ENCODE data around the gene NID1. TPM values are rescaled to one million over a fixed set of nuclear protein-coding genes. Genes with fewer than 3 reads are reported as not detected.

The NID1 gene
- total RNA-seq, 1 donor from 2014 or later, result 73.0 TPM

DNA sequence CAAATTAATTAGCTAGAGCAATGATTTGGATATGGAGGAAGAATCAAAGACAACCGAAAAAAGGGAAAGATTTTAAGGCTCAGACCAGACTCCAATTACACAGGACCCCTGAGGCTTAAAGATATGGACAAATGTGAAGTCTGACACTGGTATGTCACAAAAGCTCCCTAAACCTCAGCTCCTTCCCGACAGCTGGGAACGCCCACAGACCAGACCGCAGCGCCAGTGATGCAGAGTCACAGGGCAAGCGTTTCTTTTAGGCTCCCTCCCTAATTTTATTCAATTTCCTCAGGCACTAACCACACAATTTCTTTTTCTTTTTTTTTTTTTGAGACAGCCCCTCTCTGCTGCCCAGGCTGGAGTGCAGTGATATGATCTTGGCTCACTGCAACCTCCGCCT is 40.2 kb downstream of the NID1 start:
- Mint-ChIP-seq H3K36me3 (ENCODE audit: low read depth, unreplicated experiment) (peaks cover 23% of the 10 kb centered on the region), H3K4me1 (ENCODE audit: low read depth, unreplicated experiment) (no peaks in the 10 kb centered on the region), H3K27ac (ENCODE audit: unreplicated experiment) (no peak overlapping the region), H3K27me3 (ENCODE audit: low read depth, unreplicated experiment) (no peaks in the 10 kb centered on the region), H3K9me3 (ENCODE audit: unreplicated experiment) (no peaks in the 10 kb centered on the region), H3K4me3 (ENCODE audit: unreplicated experiment) (no peak overlapping the region)
- Histone ChIP-seq H3K4me2 (ENCODE audit: low read length) (no peak overlapping the region), H3K36me3 (ENCODE audit: insufficient read depth, low read length) (peaks cover 21% of the 10 kb centered on the region), H3K27ac (ENCODE audit: low read depth, low read length) (no peak overlapping the region), H2AFZ (ENCODE audit: low read depth, low read length) (no peak overlapping the region), H3K9me3 (ENCODE audit: insufficient read depth, low read depth, low read length) (no peaks in the 10 kb centered on the region), H3K4me1 (ENCODE audit: insufficient read depth, low read length) (no peaks in the 10 kb centered on the region), H3K9ac (ENCODE audit: low read length) (no peak overlapping the region), H3K79me2 (ENCODE audit: insufficient read depth, low read length) (no peaks in the 10 kb centered on the region), H4K20me1 (ENCODE audit: insufficient read depth, low read length) (no peaks in the 10 kb centered on the region), H3K4me3 (ENCODE audit: insufficient read depth, low read depth, low read length) (no peak overlapping the region), H3K27me3 (ENCODE audit: insufficient read depth, low read length) (no peaks in the 10 kb centered on the region)
- no peak for DNase-seq (ENCODE audit: low read depth)
- FAIRE-seq, result no peak
- TF ChIP-seq EZH2 (IDR thresholded peaks at IDR 0.05; ENCODE audit: insufficient read depth, low read length), result no peak
- no peak for TF ChIP-seq CTCF (IDR thresholded peaks at IDR 0.05; ENCODE audit: insufficient read depth, low read depth, low read length)

- no peak for DNase-seq (ENCODE audit: low read depth)
- H3K27ac Mint-ChIP-seq (ENCODE audit: unreplicated experiment), result no peak overlapping the region
- Histone ChIP-seq H3K9me3 (ENCODE audit: insufficient read depth, low read depth, low read length) (no peaks in the 10 kb centered on the region), H3K79me2 (ENCODE audit: insufficient read depth, low read length) (no peaks in the 10 kb centered on the region), H2AFZ (ENCODE audit: low read depth, low read length) (no peak overlapping the region), H3K27me3 (ENCODE audit: insufficient read depth, low read length) (no peaks in the 10 kb centered on the region), H4K20me1 (ENCODE audit: insufficient read depth, low read length) (no peaks in the 10 kb centered on the region), H3K36me3 (ENCODE audit: insufficient read depth, low read length) (peaks cover 21% of the 10 kb centered on the region), H3K9ac (ENCODE audit: low read length) (no peak overlapping the region), H3K4me3 (ENCODE audit: insufficient read depth, low read depth, low read length) (no peak overlapping the region), H3K27ac (ENCODE audit: low read depth, low read length) (no peak overlapping the region), H3K4me1 (ENCODE audit: insufficient read depth, low read length) (no peaks in the 10 kb centered on the region), H3K4me2 (ENCODE audit: low read length) (no peak overlapping the region)
- TF ChIP-seq CTCF (IDR thresholded peaks at IDR 0.05; ENCODE audit: insufficient read depth, low read depth, low read length) (no peak), EZH2 (IDR thresholded peaks at IDR 0.05; ENCODE audit: insufficient read depth, low read length) (no peak)
- H3K4me1 Mint-ChIP-seq (ENCODE audit: low read depth, unreplicated experiment), result peaks cover 2% of the 10 kb centered on the region
- no peak overlapping the region for H3K4me3 Mint-ChIP-seq (ENCODE audit: unreplicated experiment)
- FAIRE-seq, result no peak
- H3K27me3 Mint-ChIP-seq (ENCODE audit: low read depth, unreplicated experiment), result no peaks in the 10 kb centered on the region
- no peaks in the 10 kb centered on the region for H3K9me3 Mint-ChIP-seq (ENCODE audit: unreplicated experiment)
- peaks cover 23% of the 10 kb centered on the region for H3K36me3 Mint-ChIP-seq (ENCODE audit: low read depth, unreplicated experiment)
Observed at GRCh38 chr1:236023926-236024565, 40.8 kb downstream of the NID1 start.

DNA sequence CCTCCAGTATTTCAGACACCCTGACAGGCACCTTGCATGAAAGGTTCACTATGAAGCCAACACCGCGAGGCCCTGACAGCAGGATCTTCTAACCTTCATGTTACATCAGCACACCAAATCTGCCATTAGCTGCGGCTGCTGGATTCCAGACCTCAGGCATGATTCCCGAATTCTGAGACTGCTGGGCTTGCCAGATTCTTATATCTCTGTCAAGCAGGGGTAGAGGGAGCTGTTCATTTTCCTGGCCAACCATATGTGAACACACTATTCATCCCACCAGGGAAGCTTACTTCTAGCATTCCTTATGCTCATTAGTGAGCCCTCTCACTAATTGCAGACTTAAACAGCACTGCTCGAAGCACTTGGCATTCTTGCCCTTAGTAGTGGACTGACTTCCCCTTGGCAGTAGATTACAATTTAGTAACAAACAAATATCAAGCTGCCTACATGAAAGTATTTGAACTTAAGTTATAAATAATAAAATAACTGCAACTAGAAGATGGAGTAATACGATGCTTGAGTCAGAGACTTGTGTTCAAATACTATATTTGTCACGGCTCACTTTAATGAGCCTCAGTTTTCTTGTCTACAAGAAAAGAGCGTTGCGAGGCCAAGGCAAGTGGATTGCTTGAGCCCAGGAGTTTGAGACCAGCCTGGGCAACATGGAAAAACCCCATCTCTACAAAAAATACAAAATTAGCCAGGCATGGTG is 43.3 kb downstream of the NID1 start:
- Histone ChIP-seq H3K79me2 (ENCODE audit: insufficient read depth, low read length) (no peaks in the 10 kb centered on the region), H3K9me3 (ENCODE audit: insufficient read depth, low read depth, low read length) (no peaks in the 10 kb centered on the region), H3K27ac (ENCODE audit: low read depth, low read length) (no peak overlapping the region), H3K36me3 (ENCODE audit: insufficient read depth, low read length) (peaks cover 21% of the 10 kb centered on the region), H4K20me1 (ENCODE audit: insufficient read depth, low read length) (no peaks in the 10 kb centered on the region), H2AFZ (ENCODE audit: low read depth, low read length) (no peak overlapping the region), H3K27me3 (ENCODE audit: insufficient read depth, low read length) (no peaks in the 10 kb centered on the region), H3K9ac (ENCODE audit: low read length) (no peak overlapping the region), H3K4me2 (ENCODE audit: low read length) (no peak overlapping the region), H3K4me3 (ENCODE audit: insufficient read depth, low read depth, low read length) (no peak overlapping the region), H3K4me1 (ENCODE audit: insufficient read depth, low read length) (no peaks in the 10 kb centered on the region)
- no peak overlapping the region for H3K27ac Mint-ChIP-seq (ENCODE audit: unreplicated experiment)
- H3K36me3 Mint-ChIP-seq (ENCODE audit: low read depth, unreplicated experiment), result peaks cover 21% of the 10 kb centered on the region
- peaks cover 5% of the 10 kb centered on the region for H3K4me1 Mint-ChIP-seq (ENCODE audit: low read depth, unreplicated experiment)
- H3K9me3 Mint-ChIP-seq (ENCODE audit: unreplicated experiment), result no peaks in the 10 kb centered on the region
- DNase-seq (ENCODE audit: low read depth) (peak; percentile 31), FAIRE-seq (no peak)
- TF ChIP-seq EZH2 (IDR thresholded peaks at IDR 0.05; ENCODE audit: insufficient read depth, low read length), result no peak
- TF ChIP-seq CTCF (IDR thresholded peaks at IDR 0.05; ENCODE audit: insufficient read depth, low read depth, low read length), result no peak
- H3K4me3 Mint-ChIP-seq (ENCODE audit: unreplicated experiment), result no peak overlapping the region
- no peaks in the 10 kb centered on the region for H3K27me3 Mint-ChIP-seq (ENCODE audit: low read depth, unreplicated experiment)

All from astrocyte (in vitro differentiated cells and primary cell).